H1 (cell line): ENCODE data around the gene DRGX.

ENCODE experiments used
- CHD1 ChIP-seq: IDR thresholded peaks from 2 replicates; pipeline ENCODE4 v1.6.1; 2012; ENCODE audit warnings: low read depth, low read length, improper control_type of control experiment
- GTF2F1 ChIP-seq: IDR thresholded peaks from 2 replicates; pipeline ENCODE4 v1.6.1; 2012; ENCODE audit warnings: low read depth, low read length, improper control_type of control experiment, borderline replicate concordance
- POLR2AphosphoS5 ChIP-seq: IDR thresholded peaks from 2 replicates; pipeline ENCODE4 v1.6.1; 2011; ENCODE audit warnings: low read depth, low read length
- TF ChIP-seq, protein P1 (sequence below): IDR thresholded peaks from 2 replicates; pipeline ENCODE4 v1.6.1; 2011; ENCODE audit warnings: low read depth, mild to moderate bottlenecking, low read length; ENCODE audit not compliant: insufficient read depth

DNA sequence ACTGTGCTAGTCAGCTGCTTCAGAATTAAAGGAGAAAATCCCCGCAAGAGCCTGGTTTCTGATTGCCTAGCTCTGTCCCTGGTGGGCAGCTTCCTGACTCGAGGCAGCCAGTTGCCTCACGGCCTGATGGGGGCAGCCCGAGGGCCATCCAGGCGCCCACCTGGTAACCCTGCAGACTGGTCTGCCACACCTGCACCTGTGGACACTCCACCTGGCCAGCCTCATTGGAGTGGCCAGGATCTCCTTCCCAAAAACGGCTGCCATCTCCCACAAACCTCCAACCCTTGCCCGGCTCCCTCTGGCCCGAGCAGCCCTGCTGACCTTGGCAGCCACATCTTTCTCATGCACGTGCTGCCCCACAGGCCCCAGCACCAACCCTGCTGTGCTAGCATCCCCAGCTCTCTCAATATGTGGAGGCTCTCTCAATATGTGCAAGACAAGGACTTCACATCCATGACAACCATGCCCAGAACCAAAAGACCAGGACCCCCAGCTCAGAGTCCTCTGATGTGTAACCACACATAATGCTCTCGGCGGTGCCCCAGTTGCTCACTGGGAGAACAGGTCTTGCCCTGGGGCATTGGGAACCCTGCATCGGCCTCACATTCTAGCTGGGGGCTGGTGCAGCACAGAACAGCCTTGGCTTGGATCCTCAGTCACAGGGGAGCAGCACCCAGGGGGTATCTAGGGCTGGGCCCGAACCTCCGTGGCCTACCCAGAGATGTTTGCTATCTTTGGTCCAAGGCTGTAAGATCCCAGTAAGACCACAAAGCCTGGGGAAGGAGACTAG, 14.6 kb downstream of the DRGX start:
- TF ChIP-seq POLR2AphosphoS5 (no peak), GTF2F1 (no peak), CHD1 (no peak)
- TF ChIP-seq, protein P1, sequence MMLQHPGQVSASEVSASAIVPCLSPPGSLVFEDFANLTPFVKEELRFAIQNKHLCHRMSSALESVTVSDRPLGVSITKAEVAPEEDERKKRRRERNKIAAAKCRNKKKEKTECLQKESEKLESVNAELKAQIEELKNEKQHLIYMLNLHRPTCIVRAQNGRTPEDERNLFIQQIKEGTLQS = no peak
